Measurements from ENCODE around the gene WDR18. TPM values are rescaled to one million over a fixed set of nuclear protein-coding genes. Genes with fewer than 3 reads are reported as not detected.

WDR18 gene, protein sequence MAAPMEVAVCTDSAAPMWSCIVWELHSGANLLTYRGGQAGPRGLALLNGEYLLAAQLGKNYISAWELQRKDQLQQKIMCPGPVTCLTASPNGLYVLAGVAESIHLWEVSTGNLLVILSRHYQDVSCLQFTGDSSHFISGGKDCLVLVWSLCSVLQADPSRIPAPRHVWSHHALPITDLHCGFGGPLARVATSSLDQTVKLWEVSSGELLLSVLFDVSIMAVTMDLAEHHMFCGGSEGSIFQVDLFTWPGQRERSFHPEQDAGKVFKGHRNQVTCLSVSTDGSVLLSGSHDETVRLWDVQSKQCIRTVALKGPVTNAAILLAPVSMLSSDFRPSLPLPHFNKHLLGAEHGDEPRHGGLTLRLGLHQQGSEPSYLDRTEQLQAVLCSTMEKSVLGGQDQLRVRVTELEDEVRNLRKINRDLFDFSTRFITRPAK
- total RNA-seq = 10 to 100 TPM; 21.5 to 28.1 TPM
- long read RNA-seq, transcript WDR18-202 (10 exons, 1,608 nt) = major isoform, 82 of 113 reads
- long read RNA-seq, partial matches to known transcripts = 15 of 113 reads
- long read RNA-seq, other reads (novel, unspliced or antisense) = 11 of 113 reads

DNA sequence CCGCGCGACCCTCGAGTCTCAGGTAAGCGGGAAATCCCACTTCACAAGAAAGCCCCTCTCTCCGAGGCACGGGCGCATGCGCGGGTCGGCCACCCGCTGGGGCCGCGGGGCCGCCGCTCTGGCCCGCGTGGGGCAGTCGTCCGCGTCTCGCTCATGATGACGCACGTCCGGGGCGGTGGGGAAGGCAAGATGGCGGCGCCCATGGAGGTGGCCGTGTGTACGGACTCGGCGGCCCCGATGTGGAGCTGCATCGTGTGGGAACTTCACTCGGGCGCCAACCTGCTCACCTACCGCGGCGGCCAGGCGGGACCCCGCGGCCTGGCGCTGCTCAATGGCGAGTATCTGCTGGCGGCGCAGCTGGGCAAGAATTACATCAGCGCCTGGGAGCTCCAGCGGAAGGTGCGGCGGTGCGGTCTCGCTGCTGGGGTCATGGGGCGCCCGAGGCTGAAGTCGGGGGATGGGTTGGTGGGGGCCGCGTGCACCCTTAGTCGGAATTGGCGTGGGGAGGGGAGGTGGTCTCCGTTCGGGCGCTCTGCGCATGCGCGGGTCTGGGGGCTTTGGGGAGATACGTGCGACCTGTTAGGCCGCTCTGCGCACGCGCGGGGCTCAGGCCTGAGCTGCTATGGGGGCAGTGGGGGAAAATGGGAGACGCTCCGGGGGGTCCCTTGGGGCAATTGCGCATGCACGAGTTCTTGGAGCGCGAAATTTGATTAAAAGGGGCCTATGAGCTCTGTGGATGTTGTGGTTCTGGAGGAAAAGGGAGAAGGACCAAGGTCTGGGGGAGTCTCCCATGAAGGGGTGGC lies at the start of gene WDR18:
Gene WDR18 (plus strand): TSS at position 181 of the 803 bp plus-strand sequence. CDS start 9 bp downstream, at position 190.
- DNase-seq = peak; percentile 91 to 95
- ATAC-seq = peak; percentile 96
- intact Hi-C loops (cut with DNase I, micrococcal nuclease) = loop anchor here (5.0 to 10.0 kb wide), 2 partner anchors 62 to 220 kb away; no protein-coding TSS in a partner anchor

DNA sequence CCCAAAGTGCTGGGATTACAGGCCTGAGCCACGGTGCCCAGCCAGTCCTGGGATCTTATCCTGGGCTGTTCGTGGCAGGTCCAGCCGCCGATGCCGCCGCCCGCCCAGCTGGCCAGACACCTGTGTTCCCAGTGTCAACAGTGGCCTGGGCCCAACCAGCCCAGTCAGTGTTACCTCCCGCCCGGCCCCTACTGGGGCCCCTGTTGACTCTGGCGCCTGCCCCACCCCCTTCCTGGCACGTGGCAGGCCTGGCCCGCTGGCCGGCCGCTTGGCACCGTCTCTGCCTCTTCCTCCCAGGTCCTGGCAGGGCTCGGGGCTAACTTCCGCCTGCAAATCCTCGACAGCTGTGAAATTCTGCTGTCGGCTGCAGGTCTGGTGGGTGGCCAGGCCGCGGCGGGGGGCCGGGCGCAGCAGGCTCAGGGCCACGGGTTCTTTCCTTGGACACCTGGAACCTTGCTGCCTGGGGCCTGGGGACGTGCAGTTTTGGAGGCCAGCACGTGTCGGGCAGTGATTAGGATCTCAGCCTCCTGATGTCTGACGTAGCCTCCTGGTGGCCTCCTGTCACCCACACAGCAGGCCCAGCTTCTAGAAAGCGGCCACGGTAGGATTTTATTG lies 49.2 kb upstream of the WDR18 start:
- intact Hi-C loops (cut with DNase I, micrococcal nuclease) = no loop called here
- ATAC-seq (peak; percentile 96), DNase-seq (peak; percentile 88 to 91)

DNA sequence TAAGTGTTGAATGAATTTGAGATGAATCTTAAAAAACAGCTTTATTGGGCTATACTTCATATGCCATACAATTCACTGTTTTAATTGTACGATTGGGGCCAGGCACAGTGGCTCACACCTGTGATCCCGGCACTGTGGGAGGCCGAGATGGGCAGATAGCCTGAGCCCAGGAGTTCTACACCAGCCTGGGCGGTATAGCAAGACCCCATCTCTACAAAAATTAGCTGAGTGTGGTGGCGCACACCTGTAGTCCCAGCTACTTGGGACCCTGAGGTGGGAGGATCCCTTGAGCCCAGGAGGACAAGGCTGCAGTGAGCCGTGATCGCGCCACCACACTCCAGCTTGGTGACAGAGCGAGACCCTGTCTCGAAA lies 48.0 kb upstream of the WDR18 start:
- no peak for DNase-seq
- intact Hi-C loops (cut with DNase I, micrococcal nuclease) = no loop called here

DNA sequence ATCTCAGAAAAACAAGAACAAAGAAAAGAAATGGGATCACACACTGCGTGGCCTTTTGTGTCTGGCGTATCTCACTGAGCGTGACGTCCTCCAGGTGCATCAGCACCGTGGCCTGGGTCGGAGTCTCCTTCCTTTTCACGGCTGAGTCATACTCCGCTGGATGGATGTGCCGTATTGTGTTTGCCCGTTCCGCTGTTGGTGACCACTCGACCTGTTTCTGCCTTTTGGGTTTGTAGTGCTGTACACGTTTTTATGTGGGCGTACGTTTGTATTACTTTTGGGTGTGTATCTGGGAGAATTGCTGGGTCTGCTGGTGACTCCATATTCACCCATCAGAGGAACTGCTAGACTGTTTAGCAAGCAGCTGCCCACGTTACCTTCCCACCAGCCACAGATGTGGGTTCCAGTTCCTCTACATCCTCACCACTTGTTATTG lies 46.9 kb upstream of the WDR18 start:
- intact Hi-C loops (cut with DNase I, micrococcal nuclease) = no loop called here
- ATAC-seq (no peak), DNase-seq (no peak)

More for the DNA sequence above, 48.0 kb upstream of the WDR18 start:
- no peak for ATAC-seq

DNA sequence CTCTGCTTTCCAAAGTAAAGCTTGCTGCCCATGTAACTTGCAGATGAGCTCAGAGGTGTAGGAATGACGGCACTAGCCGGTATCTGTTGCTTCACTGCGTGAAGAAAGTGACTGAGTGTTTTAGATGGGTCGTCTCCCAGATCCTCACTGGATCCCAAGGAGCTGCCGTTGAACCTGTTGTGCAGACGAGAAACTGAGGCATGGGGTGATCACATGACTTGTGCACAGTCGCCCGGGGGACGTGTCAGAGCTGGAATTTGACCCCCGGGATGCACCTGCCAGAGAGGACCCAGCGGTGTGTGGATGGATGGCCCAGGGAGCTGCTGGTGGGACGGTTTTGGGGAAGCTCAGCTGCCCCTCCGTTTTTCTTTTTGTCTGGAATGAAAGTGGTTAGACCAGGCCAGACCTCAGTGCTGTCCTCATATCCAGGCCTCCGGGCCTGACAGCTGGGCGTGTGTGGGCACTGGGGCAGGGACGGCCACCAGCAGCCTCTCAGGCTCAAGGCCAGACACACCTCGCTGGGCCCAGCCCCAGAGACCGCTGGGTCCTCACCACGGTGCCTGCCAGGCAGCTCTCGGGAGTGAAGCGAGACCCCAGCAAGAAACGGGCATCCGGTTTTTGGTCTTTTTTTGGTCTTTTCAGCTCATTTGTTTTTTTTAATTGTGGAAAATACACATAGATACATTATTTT lies 45.8 kb upstream of the WDR18 start:
- ATAC-seq (no peak), DNase-seq (no peak)
- intact Hi-C loops (cut with DNase I, micrococcal nuclease) = no loop called here

DNA sequence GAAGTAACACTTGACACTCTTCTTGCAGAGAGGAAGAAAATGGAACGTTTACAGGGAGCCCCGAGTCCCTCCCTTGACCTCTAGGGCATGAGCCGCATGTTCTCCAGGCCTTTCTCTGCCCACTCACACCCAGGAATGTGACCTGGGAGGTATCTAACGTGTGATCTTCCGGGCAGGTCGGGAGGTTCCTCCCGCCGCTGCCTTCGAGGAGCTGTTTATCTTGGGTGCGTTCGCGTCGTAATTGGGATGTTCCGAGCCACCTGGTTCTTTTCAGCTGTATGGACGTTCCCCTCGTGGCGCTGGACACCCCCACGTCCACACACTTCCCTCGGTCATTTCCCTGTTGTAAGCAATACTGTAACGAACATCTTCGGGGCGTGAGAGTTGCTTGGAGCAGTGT lies 44.7 kb upstream of the WDR18 start:
- intact Hi-C loops (cut with DNase I, micrococcal nuclease) = no loop called here
- ATAC-seq (no peak), DNase-seq (no peak)

DNA sequence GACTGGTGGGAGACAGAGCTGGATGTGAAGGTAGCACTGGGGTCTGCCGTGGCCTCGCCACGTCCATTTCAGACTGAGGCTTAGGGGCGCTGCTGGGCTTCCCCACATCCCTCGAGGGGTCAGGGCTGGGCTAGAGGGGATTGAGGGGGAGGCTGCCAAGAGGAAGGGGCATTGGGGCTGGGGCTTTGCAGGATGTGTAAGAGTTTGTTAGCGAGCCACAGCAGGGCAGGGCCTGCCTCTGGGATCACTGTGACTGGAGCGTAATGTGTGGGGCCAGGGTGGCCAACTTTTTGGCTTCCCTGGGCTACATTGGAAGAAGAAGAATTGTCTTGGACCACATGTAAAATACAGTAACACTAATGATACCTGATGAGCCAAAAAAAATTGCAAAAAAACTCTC lies 44.2 kb upstream of the WDR18 start:
- ATAC-seq (no peak), DNase-seq (no peak)
- intact Hi-C loops (cut with DNase I, micrococcal nuclease) = no loop called here

DNA sequence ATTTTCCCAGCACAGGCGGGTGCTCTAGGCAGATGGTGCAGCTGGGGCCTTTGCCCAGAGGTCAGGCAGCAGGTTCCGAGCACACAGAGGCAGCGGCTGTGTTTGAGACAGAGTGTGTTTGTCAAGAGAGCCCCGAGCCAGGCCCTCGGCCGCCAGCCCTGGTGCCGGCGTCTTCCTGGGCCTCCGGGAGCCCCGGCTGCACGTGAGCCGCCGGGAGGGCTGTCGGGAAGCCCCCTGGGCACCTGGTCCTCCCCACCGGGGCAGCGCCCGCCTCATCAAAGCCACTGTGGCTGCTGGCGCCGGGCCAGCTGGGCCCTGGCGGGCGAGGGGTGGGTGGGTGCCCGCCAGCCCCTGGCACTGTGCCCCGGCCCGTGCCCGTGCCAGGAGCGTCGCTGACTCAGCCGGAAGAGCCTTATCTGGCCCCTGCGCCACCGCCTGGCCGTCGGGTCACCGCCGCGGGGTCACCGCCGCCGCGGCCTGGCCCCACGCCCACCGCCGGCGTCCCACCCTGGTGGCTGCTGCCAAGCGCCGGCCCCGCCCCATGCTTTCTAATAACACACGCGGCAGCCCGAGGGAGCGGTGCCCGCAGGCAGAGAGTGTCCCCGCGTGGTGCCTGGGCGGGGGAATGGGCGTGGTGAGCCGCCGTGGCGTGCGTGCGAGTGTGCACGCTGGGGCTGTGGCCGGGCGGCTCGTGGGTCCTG lies 43.4 kb upstream of the WDR18 start:
- DNase-seq (peak; percentile 80 to 86), ATAC-seq (peak; percentile 80)
- intact Hi-C loops (cut with DNase I, micrococcal nuclease) = no loop called here

DNA sequence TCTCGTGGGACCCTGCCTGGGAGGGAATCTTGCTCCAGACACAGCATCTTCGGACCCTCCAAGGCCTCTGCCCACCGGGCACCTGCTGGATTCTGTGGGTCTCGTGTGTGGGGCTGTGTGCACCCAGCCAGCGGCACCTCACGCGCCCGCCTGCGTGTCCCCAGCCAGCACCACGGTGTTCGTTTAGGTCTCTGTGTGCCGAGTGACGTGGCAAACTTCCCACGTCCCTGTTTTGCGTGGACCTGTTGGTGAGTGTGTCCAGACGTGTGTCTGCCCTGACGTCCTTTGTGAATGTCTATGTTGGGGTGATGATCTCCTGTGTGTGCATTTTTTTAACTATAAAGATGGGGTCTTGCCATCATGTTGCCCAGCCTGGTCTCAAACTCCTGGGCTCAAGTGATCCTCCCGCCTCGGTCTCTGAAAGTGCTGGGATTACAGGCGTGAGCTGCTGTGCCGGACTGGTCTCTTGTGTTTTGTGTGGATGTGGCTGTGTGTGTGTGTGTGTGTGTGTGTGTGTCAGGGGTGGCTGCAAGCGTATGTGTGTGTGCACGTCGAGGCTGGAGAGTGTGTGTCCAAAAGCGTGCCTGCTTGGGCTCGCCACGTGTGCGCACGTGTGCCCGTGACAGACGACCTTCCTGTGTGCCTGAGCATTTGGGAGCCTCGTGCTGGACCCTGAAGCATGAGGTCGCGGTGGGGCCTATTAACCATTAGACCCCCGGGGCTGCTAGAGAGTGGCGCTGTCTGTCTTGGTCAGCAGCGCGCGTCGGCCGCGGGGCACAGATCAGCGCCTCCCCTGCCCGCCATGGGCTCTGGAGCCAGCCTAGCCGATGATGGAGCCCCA lies 42.6 kb upstream of the WDR18 start:
- DNase-seq = no peak
- intact Hi-C loops (cut with DNase I, micrococcal nuclease) = no loop called here
- no peak for ATAC-seq

DNA sequence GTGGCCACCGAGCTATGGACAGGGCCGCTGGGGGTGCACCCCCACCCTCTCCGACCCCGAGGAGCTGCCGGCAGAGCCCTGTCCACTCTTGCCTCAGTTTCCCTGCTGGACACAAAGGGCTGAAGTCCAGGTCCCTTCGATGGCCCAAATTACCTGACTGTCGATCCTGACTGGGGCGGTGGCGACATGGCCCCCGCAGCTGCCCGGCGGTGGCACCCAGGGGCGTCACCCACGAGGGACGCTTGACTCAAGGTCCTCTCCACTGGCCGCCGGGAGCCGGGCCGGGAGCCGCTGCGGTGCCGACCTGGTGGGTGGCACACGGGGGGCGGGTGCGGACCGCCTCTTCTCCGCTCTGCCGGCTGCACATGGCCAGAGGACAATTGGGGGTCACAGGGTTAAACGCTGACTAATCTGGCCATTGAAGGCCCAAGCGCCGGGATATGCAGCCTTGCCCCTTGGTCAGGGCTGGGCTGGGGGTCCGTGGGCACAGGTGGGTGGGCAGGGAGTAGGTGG lies 42.0 kb upstream of the WDR18 start:
- no peak for DNase-seq
- intact Hi-C loops (cut with DNase I, micrococcal nuclease) = no loop called here
- ATAC-seq = no peak

DNA sequence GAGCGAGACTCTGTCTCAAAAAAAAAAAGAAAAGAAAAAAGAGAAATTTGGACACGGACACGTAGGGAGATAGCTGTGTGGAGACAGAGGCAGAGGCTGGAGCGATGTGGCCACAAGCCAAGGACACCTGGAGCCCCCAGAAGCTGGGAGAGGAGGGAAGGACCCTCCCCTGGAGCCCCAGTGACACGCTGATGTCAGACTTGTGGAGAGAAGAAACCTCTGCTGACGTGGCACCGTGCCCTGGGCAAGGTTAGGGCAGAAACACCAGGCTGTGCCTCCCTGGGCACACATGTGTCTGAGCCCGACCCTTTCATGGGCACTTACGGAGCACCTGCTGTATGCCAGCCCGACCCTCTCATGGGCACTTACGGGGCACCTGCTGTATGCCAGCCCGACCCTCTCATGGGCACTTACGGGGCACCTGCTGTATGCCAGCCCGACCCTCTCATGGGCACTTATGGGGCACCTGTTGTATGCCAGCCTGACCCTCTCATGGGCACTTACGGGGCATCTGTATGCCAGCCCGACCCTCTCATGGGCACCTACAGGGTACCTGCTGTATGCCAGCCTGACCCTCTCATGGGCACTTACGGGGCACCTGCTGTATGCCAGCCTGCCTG lies 40.5 kb upstream of the WDR18 start:
- ATAC-seq (no peak), DNase-seq (no peak)
- intact Hi-C loops (cut with DNase I, micrococcal nuclease) = no loop called here

DNA sequence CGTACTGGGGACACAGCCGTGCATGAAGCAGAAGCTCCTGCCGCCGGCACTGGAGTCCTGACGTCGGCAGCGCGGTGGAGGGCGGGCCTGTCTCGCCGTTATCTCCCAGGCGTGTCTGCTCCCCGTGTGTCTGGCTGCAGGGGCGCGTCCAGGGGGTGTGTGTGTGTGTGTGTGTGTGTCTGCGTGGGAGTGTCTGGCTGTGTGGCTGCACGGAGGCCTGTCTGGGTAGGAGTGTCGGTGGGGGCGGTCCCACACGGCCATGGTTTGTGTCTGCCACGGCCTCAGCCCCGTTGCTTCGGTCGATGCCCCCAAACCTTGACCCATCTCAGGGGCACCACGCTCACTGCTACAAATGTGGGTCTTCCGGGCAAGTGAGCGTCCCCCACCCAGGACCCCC lies 40.0 kb upstream of the WDR18 start:
- ATAC-seq = peak; percentile 78
- intact Hi-C loops (cut with DNase I, micrococcal nuclease) = no loop called here
- peak; percentile 72 to 85 for DNase-seq

DNA sequence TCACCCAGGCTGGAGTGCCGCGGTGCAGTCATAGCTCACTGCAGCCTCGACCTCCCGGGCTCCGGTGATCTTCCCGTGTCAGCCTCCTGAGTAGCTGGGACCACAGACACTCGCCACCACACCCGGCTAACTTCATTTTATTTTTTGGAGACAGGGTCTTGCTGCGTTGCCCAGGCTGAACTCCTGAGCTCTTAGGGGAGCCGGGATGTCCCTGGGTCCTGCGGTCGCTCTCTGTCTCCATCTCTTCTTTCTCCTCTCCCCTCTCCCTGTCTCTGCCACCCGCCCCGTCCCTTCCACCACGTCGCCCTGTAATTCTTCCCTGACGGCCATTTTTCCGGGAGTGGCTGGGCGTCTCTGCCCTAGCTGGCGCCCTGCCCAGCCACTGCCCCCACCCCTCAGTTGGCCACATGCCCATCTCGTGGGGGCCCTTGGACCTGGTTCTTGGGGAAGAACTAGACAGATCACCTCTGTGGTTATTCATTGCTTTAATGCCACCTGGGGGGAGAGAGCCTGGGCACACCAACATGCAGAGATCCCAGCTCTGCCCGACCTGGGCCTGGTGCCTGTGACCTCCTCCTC lies 39.4 kb upstream of the WDR18 start:
- ATAC-seq = peak; percentile 36
- peak in 1 of 2 donors; percentile 51 for DNase-seq
- intact Hi-C loops (cut with DNase I, micrococcal nuclease) = no loop called here

DNA sequence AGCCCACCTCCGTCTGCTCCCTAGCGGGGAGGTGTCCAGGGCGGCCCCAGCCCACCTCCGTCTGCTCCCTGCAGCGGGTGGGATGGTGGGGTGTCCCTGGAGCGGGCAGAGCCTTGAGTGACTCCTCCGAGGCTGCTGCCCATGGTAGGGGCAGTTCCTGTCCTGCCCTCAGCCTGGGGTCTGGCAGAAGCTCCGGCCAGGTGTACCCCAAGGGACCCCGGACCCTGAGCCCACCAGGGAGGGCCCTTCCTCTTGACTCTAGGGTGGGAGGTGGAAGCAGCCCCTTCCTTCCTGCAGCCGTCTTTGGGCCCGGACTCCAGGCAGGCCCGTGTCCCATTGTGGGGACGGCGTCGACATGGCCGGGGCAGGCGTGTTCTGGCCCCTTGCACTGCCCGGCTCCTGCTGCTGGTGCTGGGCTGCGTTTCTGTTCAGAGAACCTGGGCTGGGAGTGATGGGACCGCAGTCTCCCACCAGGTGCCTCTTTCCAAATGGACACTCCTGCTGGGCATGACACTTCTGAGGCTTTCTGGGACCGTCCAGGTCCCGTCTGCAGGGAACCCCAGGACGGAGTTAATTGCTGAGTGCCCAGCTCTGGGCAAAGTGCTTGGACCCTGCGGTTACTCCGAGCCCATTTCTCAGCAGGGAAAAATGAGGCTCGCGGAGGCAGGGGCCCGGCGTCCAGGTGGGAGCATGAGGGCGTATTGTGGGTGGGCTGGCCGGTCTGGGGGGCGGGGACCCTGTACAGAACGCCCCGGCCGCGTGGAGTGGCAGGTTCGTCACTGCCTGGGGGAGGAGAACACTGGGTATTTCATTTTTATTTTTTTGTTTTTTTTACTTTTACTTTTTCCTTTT lies 38.5 kb upstream of the WDR18 start:
- ATAC-seq (no peak), DNase-seq (no peak)
- intact Hi-C loops (cut with DNase I, micrococcal nuclease) = no loop called here

DNA sequence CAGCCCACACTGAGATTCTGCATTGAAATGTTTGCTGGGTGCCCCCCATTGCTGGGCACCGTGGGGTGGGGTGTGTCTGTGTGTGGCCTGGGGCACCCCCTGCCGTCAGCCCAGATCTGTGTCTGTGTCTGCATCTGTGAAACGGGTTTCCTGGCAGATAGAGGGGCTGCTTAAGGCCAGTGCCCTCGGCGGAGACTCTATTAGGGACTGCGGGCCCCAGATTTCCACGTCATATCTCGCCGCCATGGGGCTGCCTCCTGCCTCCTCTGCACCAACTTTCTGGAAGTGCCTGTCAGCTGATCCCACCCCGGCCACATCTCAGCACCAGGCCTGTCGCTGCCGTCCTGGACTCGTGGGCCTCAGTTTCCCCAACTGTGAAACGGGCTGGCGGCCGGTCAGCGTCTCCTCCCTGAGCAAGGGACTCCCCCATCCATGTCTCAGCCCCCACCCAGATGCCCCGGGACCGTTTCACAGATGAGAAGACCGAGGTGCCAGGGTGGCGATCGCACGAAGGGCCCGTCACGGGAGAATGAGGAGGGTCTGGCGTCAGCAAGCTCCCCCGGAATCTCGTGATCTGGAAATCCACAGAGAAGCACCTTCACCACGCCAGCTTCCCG lies 36.9 kb upstream of the WDR18 start:
- DNase-seq (no peak), ATAC-seq (no peak)
- intact Hi-C loops (cut with DNase I, micrococcal nuclease) = no loop called here

Measured in left colon (tissue), 2 donors.